HG03521 (cell line): ENCODE data around the gene SOX13.
"Not testable (repeated sequence)": the region's sequence is repeated elsewhere in the genome, so short reads cannot be mapped to it uniquely, and the experiment has no call there.

Experiments
- ATAC-seq: cut with Tn5 transposase; IDR thresholded peaks from one replicate; pipeline ENCODE4 v1.9.1; 2021; ENCODE audit warnings: mild to moderate bottlenecking, moderate library complexity; ENCODE audit not compliant: unreplicated experiment

The SOX13 gene

DNA sequence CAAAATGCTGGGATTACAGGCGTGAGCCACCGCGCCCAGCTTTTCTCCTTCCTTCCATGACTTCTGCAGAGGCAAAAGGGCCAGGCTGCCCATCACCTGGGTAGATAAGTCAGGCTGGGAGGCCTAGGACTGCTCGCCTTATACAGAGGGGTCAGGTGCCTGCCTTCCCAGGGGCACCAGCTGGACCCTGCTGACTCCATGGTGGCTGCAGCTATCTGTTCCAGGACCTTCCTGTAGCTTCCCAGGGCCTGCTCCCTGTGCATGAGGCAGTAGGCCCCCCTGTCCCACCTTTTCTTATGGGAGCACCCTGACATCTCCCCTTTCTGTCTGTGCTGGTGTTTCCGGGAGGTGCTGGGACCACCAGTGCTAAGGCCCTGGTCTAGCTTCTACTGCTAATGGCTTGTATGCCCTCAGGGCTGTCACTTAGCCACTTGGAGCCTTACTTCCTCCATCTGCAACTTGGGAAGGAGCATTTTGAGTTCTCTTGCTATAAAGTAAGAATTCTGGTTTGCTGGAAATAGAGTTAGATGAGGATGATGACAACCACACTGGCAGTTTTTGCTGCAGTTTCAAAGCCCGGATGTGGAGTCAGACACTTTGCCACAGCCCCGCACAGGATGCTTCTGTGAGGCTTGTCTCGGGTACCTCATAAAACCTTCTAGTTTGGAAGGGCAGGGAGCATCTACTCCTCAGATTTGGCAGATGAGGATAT lies 14.4 kb downstream of the SOX13 start:
- no peak for ATAC-seq

GRCh38 chr1:204087893-204088528 lies 15.1 kb downstream of the SOX13 start:
- no peak for ATAC-seq

GRCh38 chr1:204088596-204088995 lies 15.7 kb downstream of the SOX13 start:
- ATAC-seq = no peak

DNA sequence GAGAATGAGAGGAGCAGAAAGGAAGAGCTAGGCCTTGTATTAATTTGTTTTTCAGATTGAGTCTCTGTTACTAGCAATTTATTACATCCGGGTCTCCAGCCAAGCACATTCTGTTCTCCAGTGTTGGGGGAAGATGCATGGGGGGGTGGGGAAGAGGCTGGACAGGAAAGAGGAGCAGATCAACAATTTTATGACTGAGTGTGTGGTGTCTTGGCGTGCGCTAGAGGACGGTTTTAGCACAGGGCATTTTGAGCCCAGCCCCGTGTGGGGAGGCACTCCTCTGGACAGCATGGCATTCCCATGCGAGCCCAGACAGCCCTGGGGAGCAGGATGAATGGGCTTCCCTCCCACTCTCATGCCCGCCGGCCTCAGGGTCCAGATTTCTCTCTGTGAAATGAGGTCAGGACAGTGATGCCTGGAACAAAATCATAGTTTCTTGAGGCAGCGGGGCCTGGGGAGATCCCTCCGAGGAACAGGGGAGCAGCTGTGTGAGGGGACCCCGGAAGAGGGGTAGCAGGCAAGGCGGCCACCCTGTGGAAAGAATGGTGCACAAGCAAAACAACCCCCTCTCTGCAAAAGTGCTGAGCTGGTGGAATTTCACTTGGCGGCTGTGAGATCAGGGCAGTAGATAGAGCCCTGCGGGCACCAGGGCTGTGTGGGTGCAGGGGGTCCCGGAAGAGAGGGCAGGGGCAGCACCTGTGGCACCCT lies 16.3 kb downstream of the SOX13 start:
- ATAC-seq = no peak

GRCh38 chr1:204090132-204090531 lies 17.2 kb downstream of the SOX13 start:
- not testable (repeated sequence) for ATAC-seq

GRCh38 chr1:204091066-204091465 lies 18.2 kb downstream of the SOX13 start:
- ATAC-seq = no peak

DNA sequence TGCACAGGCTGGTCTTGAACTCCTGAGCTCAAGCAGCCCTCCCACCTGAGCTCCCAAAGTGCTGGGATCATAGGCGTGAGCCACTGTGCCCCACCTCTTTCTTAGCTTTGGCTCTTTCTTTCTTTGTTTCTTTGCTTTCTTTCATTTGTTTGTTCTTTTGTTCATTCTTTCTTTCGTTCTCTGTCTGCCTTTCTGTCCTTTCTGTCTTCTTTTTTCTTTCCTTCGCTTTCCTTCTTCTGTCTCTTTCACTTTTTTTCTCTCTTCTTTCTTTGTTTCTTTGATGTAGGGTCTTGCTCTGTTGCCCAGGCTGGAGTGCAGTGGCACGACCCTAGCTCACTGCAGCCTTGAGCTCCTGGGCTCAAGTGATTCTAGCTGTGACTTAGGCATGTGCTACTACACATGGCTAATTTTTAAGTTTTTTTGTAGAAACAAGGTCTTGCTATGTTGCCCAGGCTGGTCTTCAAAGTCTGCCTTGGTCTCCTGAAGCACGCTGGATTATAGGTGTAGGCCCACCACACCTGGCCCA lies 18.9 kb downstream of the SOX13 start:
- no peak for ATAC-seq

GRCh38 chr1:204092632-204093420 lies 19.9 kb downstream of the SOX13 start:
- no peak for ATAC-seq

GRCh38 chr1:204093421-204093717 lies 20.5 kb downstream of the SOX13 start:
- ATAC-seq = no peak

DNA sequence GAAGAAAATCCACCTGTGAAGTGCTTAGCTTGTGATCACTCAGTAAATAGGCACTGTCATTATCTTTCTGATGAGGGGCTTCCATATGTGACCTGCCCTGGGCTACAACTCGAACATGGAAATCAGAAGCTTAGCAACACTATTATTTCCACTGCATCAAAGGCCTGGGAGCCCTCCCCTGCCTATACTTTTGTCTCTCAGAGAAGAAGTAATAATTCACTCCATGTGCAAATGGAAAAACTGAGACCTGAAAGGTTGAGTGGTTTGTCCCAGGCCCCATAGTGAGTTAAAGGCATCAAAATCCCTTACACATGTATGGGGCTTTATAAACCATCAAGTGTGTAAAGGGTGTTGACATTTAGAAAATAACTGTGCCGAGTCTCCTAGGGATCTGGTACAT lies 20.9 kb downstream of the SOX13 start:
- no peak for ATAC-seq

- no peak for ATAC-seq
Observed at GRCh38 chr1:204094313-204094729, 21.4 kb downstream of the SOX13 start.

- no peak for ATAC-seq
Observed at GRCh38 chr1:204094856-204095634, 22.1 kb downstream of the SOX13 start.

DNA sequence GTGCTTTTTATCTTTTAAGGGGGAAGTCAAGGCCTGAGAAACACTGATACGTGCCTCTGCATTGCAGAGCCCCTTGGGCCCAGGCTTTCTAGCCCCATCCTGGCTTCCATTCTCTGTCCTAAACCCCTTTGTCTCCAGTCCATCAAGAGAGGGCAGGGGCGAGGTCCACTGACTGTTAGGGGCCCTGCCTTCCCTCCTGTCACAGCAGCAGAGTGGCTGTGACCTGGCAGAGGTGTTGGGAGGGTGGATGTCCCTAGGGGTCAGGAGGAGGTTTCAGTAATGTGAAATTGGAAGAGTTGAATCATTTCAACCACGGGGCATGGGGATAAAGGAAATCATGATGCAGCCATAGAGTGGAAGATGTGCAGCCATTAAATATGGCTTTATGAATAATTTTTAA lies 24.0 kb downstream of the SOX13 start:
- no peak for ATAC-seq

- no peak for ATAC-seq
Observed at GRCh38 chr1:204098683-204099082, 25.8 kb downstream of the SOX13 start.

- not testable (repeated sequence) for ATAC-seq
Observed at GRCh38 chr1:204099754-204100153, 26.8 kb downstream of the SOX13 start.

DNA sequence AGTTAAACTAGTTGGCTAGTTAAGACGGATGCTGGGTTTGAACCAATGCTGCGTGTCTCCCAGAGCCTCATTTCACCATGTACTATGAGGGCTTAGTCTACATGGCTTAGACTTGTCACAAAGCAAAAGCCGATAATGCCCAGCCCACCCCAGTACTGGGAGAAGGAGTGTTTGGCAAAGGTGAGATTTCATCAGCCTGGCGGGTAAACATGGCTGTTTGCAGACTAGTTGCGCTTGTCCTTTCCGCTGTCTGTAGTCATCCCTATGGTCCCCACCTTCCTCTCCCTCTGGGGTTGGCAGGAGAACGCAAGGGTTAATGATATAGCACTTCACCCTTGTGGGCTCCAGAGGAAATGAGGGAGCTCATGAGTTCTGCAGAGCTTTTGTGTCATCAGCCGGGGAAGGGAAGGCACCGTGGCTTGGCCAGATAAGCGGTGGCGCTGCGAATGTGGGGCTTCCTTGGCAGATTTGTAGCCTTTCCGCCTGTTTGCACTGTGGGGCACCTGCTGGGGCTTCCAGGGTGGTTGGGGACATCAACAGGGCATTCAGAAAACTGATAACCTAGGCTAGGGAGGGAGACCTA lies 29.2 kb downstream of the SOX13 start:
- ATAC-seq = no peak

GRCh38 chr1:204102739-204103430 lies 30.0 kb downstream of the SOX13 start:
- ATAC-seq = no peak

GRCh38 chr1:204103431-204103741 lies 30.5 kb downstream of the SOX13 start:
- no peak for ATAC-seq

- ATAC-seq = no peak
Observed at GRCh38 chr1:204104331-204105130, 31.6 kb downstream of the SOX13 start.
